ENCODE data around the gene SPINT4.

Gene SPINT4

GRCh38 chr20:45765307-45765875 is 43.2 kb downstream of the SPINT4 start:
- no peak overlapping the region for H3K27ac ChIP-seq
- CTCF ChIA-PET, result interaction anchor here (0.5 to 0.6 kb wide), 3 partner anchors 20 to 353 kb away, joined by 3 read pairs; no protein-coding TSS in a partner anchor
- no peak for DNase-seq (ENCODE audit: low spot score)
- POLR2A ChIA-PET (ENCODE audit: low non-redundant PET), result no interaction called here
- TF ChIP-seq, protein P1, sequence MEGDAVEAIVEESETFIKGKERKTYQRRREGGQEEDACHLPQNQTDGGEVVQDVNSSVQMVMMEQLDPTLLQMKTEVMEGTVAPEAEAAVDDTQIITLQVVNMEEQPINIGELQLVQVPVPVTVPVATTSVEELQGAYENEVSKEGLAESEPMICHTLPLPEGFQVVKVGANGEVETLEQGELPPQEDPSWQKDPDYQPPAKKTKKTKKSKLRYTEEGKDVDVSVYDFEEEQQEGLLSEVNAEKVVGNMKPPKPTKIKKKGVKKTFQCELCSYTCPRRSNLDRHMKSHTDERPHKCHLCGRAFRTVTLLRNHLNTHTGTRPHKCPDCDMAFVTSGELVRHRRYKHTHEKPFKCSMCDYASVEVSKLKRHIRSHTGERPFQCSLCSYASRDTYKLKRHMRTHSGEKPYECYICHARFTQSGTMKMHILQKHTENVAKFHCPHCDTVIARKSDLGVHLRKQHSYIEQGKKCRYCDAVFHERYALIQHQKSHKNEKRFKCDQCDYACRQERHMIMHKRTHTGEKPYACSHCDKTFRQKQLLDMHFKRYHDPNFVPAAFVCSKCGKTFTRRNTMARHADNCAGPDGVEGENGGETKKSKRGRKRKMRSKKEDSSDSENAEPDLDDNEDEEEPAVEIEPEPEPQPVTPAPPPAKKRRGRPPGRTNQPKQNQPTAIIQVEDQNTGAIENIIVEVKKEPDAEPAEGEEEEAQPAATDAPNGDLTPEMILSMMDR (conservative IDR thresholded peaks at IDR 0.05; ENCODE audit: low read depth), result no peak

DNA sequence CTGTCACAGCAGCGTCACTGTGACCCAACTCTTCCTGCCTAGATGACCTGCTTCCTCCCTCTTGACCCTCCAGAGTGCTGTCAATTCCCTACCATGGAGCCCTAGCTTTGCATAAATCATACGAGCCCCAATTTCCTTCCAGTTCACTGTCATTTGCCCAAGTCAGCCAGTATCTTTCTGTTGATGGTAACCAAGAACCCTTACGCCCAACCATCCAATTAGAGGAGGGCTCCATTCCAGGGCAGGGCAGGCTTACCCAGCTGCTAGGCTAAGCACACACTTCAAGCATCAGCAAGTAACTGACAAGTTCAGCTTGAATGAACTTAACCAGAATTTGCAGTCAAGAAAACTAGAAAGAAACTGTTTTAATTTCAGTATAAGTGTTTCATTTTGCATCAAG is 43.8 kb downstream of the SPINT4 start:
- TF ChIP-seq, protein P1 (conservative IDR thresholded peaks at IDR 0.05; ENCODE audit: low read depth), result no peak
- no peak for DNase-seq (ENCODE audit: low spot score)

DNA sequence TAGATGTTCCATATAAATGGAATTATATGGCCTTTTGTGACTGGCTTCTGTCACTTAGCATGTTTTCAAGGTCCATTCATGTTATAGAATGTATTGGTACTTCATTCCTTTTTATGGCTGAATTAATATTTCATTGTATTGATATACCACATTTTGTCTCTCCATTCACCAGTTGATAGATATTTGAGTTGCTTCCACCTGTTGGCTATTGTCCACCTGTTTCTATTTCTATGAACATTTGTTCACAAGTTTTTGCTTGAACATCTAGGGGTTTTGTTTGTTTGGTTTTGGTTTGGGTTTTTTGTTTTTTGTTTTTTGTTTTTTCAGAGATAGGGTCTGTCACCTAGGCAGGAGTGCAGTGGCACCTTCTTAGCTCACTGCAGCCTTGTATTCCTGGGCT is 46.3 kb downstream of the SPINT4 start:
- DNase-seq (ENCODE audit: low spot score), result no peak
- POLR2A ChIA-PET (ENCODE audit: low non-redundant PET), result interaction anchor here (0.7 to 1.0 kb wide), 2 partner anchors 176 to 427 kb away, joined by 4 to 10 read pairs; no protein-coding TSS in a partner anchor
- no peak overlapping the region for H3K27ac ChIP-seq
- CTCF ChIA-PET, result interaction anchor here (0.6 to 0.7 kb wide), 2 partner anchors 223 to 657 kb away, joined by 3 to 4 read pairs; no protein-coding TSS in a partner anchor
- TF ChIP-seq, protein P1 (conservative IDR thresholded peaks at IDR 0.05; ENCODE audit: low read depth), result no peak

More for the DNA sequence above, 43.8 kb downstream of the SPINT4 start:
- H3K27ac ChIP-seq, result no peak overlapping the region
- ChIA-PET CTCF (interaction anchor here (0.6 kb wide), 1 partner anchor 354 kb away, joined by 3 read pairs; no protein-coding TSS in a partner anchor), POLR2A (ENCODE audit: low non-redundant PET) (no interaction called here)

GRCh38 chr20:45771182-45771759 is 49.1 kb downstream of the SPINT4 start:
- POLR2A ChIA-PET (ENCODE audit: low non-redundant PET), result interaction anchor here (0.5 to 1.2 kb wide), 3 partner anchors 223 to 600 kb away, joined by 3 to 5 read pairs (median 4); no protein-coding TSS in a partner anchor
- no peak overlapping the region for H3K27ac ChIP-seq

GRCh38 chr20:45772693-45773092 is 50.5 kb downstream of the SPINT4 start:
- ChIA-PET CTCF (interaction anchor here (0.7 kb wide), 1 partner anchor 183 kb away, joined by 5 read pairs; no protein-coding TSS in a partner anchor), POLR2A (ENCODE audit: low non-redundant PET) (no interaction called here)
- H3K27ac ChIP-seq, result no peak overlapping the region
- no peak for DNase-seq (ENCODE audit: low spot score)
- TF ChIP-seq, protein P1 (conservative IDR thresholded peaks at IDR 0.05; ENCODE audit: low read depth), result no peak

More at GRCh38 chr20:45771182-45771759, 49.1 kb downstream of the SPINT4 start:
- CTCF ChIA-PET, result interaction anchor here (0.5 to 3.2 kb wide), 107 partner anchors 9 to 1447 kb away, joined by 3 to 37 read pairs (median 4); partner anchors contain the start of genes DBNDD2, EPPIN, MATN4 and PIGT
- peak; percentile 81 for DNase-seq (ENCODE audit: low spot score)
- TF ChIP-seq, protein P1 (conservative IDR thresholded peaks at IDR 0.05; ENCODE audit: low read depth), result peak; percentile 99

GRCh38 chr20:45774945-45775344 is 52.8 kb downstream of the SPINT4 start:
- DNase-seq (ENCODE audit: low spot score), result no peak
- ChIA-PET POLR2A (ENCODE audit: low non-redundant PET) (no interaction called here), CTCF (interaction anchor here (1.2 to 1.4 kb wide), 3 partner anchors 145 to 463 kb away, joined by 3 to 5 read pairs (median 4); partner anchors contain the start of gene WFDC10A)
- TF ChIP-seq, protein P1 (conservative IDR thresholded peaks at IDR 0.05; ENCODE audit: low read depth), result no peak
- H3K27ac ChIP-seq, result no peak overlapping the region

Data from RWPE1 (cell line).